ENCODE measurements around the gene MXRA7. TPM values are rescaled to one million over a fixed set of nuclear protein-coding genes. Genes with fewer than 3 reads are reported as not detected.
A peak's percentile ranks its signal among the peaks of the same experiment; 100 is the strongest.
"Not testable (repeated sequence)": the region's sequence is repeated elsewhere in the genome, so short reads cannot be mapped to it uniquely, and the experiment has no call there.

MXRA7 gene
- total RNA-seq, 1 donor from 2014 or later = 411 TPM

- peaks cover 11% of the 10 kb centered on the region for H3K4me1 ChIP-seq
- DNase-seq = no peak
- H3K9me3 ChIP-seq (replicated peaks) = no peaks in the 10 kb centered on the region
- H3K4me3 ChIP-seq = peak overlapping the region; percentile 16
- no peak for TF ChIP-seq CTCF (IDR thresholded peaks at IDR 0.05; ENCODE audit: borderline replicate concordance)
- H3K36me3 ChIP-seq = no peaks in the 10 kb centered on the region
- no peak overlapping the region for H3K27ac ChIP-seq (replicated peaks)
- H3K27me3 ChIP-seq (ENCODE audit: low read depth) = no peaks in the 10 kb centered on the region
- intact Hi-C loops (cut with micrococcal nuclease) = no loop called here
Observed at GRCh38 chr17:76640550-76641380, 70.0 kb downstream of the MXRA7 start.

- H3K4me1 ChIP-seq = peaks cover 11% of the 10 kb centered on the region
- intact Hi-C loops (cut with micrococcal nuclease) = no loop called here
- no peak for DNase-seq
- no peaks in the 10 kb centered on the region for H3K27me3 ChIP-seq (ENCODE audit: low read depth)
- H3K9me3 ChIP-seq (replicated peaks) = no peaks in the 10 kb centered on the region
- no peaks in the 10 kb centered on the region for H3K36me3 ChIP-seq
- no peak for TF ChIP-seq CTCF (IDR thresholded peaks at IDR 0.05; ENCODE audit: borderline replicate concordance)
- no peak overlapping the region for H3K27ac ChIP-seq (replicated peaks)
- no peak overlapping the region for H3K4me3 ChIP-seq
Observed at GRCh38 chr17:76638263-76638662, 72.5 kb downstream of the MXRA7 start.

GRCh38 chr17:76636486-76637206, 74.1 kb downstream of the MXRA7 start:
- intact Hi-C loops (cut with micrococcal nuclease); H3K9me3 ChIP-seq (replicated peaks); H3K4me1 ChIP-seq; H3K27me3 ChIP-seq (ENCODE audit: low read depth); H3K4me3 ChIP-seq; H3K27ac ChIP-seq (replicated peaks); DNase-seq; H3K36me3 ChIP-seq: not testable (repeated sequence)

- Histone ChIP-seq H3K27ac (replicated peaks) (no peak overlapping the region), H3K4me1 (peaks cover 3% of the 10 kb centered on the region), H3K36me3 (no peaks in the 10 kb centered on the region), H3K27me3 (ENCODE audit: low read depth) (no peaks in the 10 kb centered on the region), H3K9me3 (replicated peaks) (no peaks in the 10 kb centered on the region), H3K4me3 (no peak overlapping the region)
- intact Hi-C loops (cut with micrococcal nuclease) = no loop called here
- DNase-seq = no peak
- TF ChIP-seq CTCF (IDR thresholded peaks at IDR 0.05; ENCODE audit: borderline replicate concordance) = no peak
Observed at GRCh38 chr17:76635659-76636360, 75.0 kb downstream of the MXRA7 start.

- intact Hi-C loops (cut with micrococcal nuclease) = no loop called here
- TF ChIP-seq CTCF (IDR thresholded peaks at IDR 0.05; ENCODE audit: borderline replicate concordance) = no peak
- no peak overlapping the region for H3K4me3 ChIP-seq
- no peaks in the 10 kb centered on the region for H3K4me1 ChIP-seq
- H3K9me3 ChIP-seq (replicated peaks) = no peaks in the 10 kb centered on the region
- H3K36me3 ChIP-seq = no peaks in the 10 kb centered on the region
- H3K27me3 ChIP-seq (ENCODE audit: low read depth) = no peaks in the 10 kb centered on the region
- DNase-seq = no peak
- no peak overlapping the region for H3K27ac ChIP-seq (replicated peaks)
Observed at GRCh38 chr17:76635039-76635438, 75.7 kb downstream of the MXRA7 start.
